BJ (cell line): ENCODE results near the gene PGM1. TPM values are rescaled to one million over a fixed set of nuclear protein-coding genes. Genes with fewer than 3 reads are reported as not detected.

ENCODE experiments used
- CTCF ChIA-PET: fragments of 350-600 bp; formaldehyde crosslinking; extraction: SDS; loops from one replicate; lab custom pipeline; 2021; ENCODE audit warnings: antibody characterized with exemption, inconsistent platforms; lab: Yijun Ruan, JAX
- POLR2A ChIA-PET: fragments of 300-600 bp; sonication (Branson Sonifier 250); formaldehyde crosslinking; extraction: SDS; loops from one replicate; lab custom pipeline; 2021; ENCODE audit warnings: antibody characterized with exemption; lab: Charles Lee
- DNase-seq: peaks from one replicate; pipeline ENCODE4 v3.0.0-alpha.2; 2011; ENCODE audit warnings: low read depth
- H3K27me3 ChIP-seq: 2 replicates; pipeline ENCODE4 v1.6.0; 2011; ENCODE audit warnings: low read length; ENCODE audit not compliant: control insufficient read depth, insufficient read depth
- H3K36me3 ChIP-seq: 2 replicates; pipeline ENCODE4 v1.5.1; 2011; ENCODE audit warnings: low read length; ENCODE audit not compliant: control insufficient read depth, insufficient read depth
- H3K4me3 ChIP-seq: 2 replicates; pipeline ENCODE4 v1.5.1; 2011; ENCODE audit warnings: low read depth, mild to moderate bottlenecking, control low read depth, low read length
- CTCF ChIP-seq: IDR thresholded peaks from 2 replicates; pipeline ENCODE4 v1.5.1; 2011; ENCODE audit warnings: low read depth, mild to moderate bottlenecking, control low read depth, inconsistent platforms, low read length, moderate library complexity; ENCODE audit not compliant: insufficient read depth
- polyA minus RNA-seq: library from RNA; depleted of rRNA, polyadenylated mRNA; stranded (reverse); fragments of >200 nt; gene quantifications from 2 replicates; pipeline ENCODE4 v1.2.3, GENCODE V29; 2011; rRNA and poly(A)+ RNA removed
- polyA plus RNA-seq: library from polyadenylated mRNA; depleted of rRNA; stranded (reverse); fragments of >200 nt; gene quantifications from 2 replicates; pipeline ENCODE4 v1.2.3, GENCODE V29; 2011; rRNA removed

Gene PGM1
- 29.6 and 34.8 TPM in 2 replicates for polyA plus RNA-seq
- 26.1 and 34.5 TPM in 2 replicates for polyA minus RNA-seq

DNA sequence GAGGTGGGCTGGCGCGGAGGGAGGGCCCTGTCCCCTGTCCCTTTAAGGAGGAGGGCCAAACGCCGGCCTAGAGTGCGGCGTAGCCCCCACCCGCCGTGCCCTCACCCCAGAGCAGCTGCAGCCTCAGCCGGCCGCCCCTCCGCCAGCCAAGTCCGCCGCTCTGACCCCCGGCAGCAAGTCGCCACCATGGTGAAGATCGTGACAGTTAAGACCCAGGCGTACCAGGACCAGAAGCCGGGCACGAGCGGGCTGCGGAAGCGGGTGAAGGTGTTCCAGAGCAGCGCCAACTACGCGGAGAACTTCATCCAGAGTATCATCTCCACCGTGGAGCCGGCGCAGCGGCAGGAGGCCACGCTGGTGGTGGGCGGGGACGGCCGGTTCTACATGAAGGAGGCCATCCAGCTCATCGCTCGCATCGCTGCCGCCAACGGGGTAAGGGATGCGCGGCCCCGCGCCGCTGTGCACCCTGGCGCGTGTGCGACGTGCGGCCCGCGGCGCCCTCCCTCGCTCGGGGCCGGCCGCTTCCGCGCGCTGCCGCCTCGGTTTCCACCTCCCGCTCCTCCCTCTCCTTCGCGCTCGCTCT lies at the start of gene PGM1:
Gene PGM1, plus strand, starts transcription at position 109 of the 583 bp plus-strand sequence. Its CDS starts 78 bp downstream, at position 187.
- DNase-seq: peak; percentile 22
- Histone ChIP-seq H3K36me3 (no peaks in the 10 kb centered on the region), H3K27me3 (no peaks in the 10 kb centered on the region), H3K4me3 (peak within 1 kb of the TSS; percentile 63)
- CTCF ChIA-PET: interaction anchor here (0.5 to 1.3 kb wide), 2 partner anchors 17 to 55 kb away, joined by 3 to 6 read pairs; no protein-coding TSS in a partner anchor
- POLR2A ChIA-PET: no interaction called here
- TF ChIP-seq CTCF: no peak

- H3K36me3 ChIP-seq: no peaks in the 10 kb centered on the region
- ChIA-PET CTCF (interaction anchor here (1.4 kb wide), 1 partner anchor 10 kb away, joined by 9 read pairs; no protein-coding TSS in a partner anchor), POLR2A (no interaction called here)
- no peak for TF ChIP-seq CTCF
- DNase-seq: no peak
- H3K27me3 ChIP-seq: no peaks in the 10 kb centered on the region
- no peak overlapping the region for H3K4me3 ChIP-seq
Measured at GRCh38 chr1:63545780-63546179, 47.4 kb upstream of the PGM1 start.

- ChIA-PET POLR2A (no interaction called here), CTCF (interaction anchor here (1.4 kb wide), 1 partner anchor 589 kb away, joined by 3 read pairs; no protein-coding TSS in a partner anchor)
- no peaks in the 10 kb centered on the region for H3K27me3 ChIP-seq
- H3K36me3 ChIP-seq: no peaks in the 10 kb centered on the region
- no peak for TF ChIP-seq CTCF
- H3K4me3 ChIP-seq: no peak overlapping the region
- DNase-seq: no peak
Measured at GRCh38 chr1:63547621-63548294, 45.5 kb upstream of the PGM1 start.

DNA sequence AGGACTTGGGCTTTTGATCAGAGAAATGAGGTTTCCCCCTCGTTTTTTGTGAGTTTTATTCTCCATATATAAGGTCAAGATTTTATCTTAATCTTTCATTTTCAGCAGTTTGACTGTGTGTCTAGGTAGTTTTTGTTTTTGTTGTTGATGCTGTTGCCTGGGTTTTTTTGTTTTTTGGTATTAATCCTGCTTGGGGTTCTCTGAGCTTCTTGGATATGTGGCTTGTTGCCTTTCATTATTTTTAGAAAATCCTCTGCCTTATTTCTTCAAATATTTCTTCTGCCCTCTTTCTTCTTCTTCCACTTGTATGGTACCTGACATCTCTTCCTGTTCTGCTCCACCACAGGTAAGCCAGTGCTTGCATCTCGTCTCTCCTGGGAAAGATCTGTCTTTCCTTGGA lies 44.9 kb upstream of the PGM1 start:
- Histone ChIP-seq H3K36me3 (no peaks in the 10 kb centered on the region), H3K27me3 (no peaks in the 10 kb centered on the region), H3K4me3 (no peak overlapping the region)
- DNase-seq: no peak
- POLR2A ChIA-PET: no interaction called here
- no peak for TF ChIP-seq CTCF
- CTCF ChIA-PET: interaction anchor here (1.4 kb wide), 1 partner anchor 589 kb away, joined by 3 read pairs; no protein-coding TSS in a partner anchor

DNA sequence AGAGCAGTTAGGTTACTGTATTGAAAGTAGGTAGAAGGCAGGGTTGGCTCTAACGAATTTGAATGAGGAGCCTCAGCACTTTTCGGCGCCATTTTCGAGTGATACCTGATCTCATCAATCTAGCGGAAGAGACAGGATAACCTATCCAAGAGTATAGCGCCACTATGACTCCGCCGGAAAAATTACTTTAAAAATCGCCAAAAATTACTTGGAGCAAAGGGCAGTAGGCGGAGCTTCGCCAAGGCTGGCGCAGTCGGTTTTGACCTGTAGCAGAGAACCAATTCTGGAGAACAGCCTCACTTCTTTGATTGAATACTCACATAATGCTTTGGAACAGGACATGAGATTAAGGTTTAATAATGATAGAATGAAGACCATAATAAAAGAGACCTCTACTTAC lies 44.3 kb upstream of the PGM1 start:
- Histone ChIP-seq H3K36me3 (no peaks in the 10 kb centered on the region), H3K27me3 (no peaks in the 10 kb centered on the region), H3K4me3 (no peak overlapping the region)
- POLR2A ChIA-PET: no interaction called here
- no peak for DNase-seq
- TF ChIP-seq CTCF: no peak
- CTCF ChIA-PET: interaction anchor here (1.4 kb wide), 1 partner anchor 588 kb away, joined by 3 read pairs; no protein-coding TSS in a partner anchor
